ENCODE measurements around the gene MED13L.
A peak's percentile ranks its signal among the peaks of the same experiment; 100 is the strongest.

Gene MED13L

GRCh38 chr12:116277467-116278278 lies at the start of gene MED13L:
MED13L (minus strand) TSS chr12:116277693; CDS start chr12:116277131, 562 bp downstream.
- H3K27ac Mint-ChIP-seq = peak within 1 kb of the TSS; percentile 96
- H3K27me3 Mint-ChIP-seq = no peaks in the 10 kb centered on the region
- H3K9me3 Mint-ChIP-seq = no peaks in the 10 kb centered on the region
- no peaks in the 10 kb centered on the region for H3K36me3 Mint-ChIP-seq
- peak within 1 kb of the TSS; percentile 96 for H3K4me3 Mint-ChIP-seq
- H3K4me1 Mint-ChIP-seq = peaks cover 40% of the 10 kb centered on the region

- Mint-ChIP-seq H3K27me3 (no peaks in the 10 kb centered on the region), H3K9me3 (no peaks in the 10 kb centered on the region), H3K36me3 (peaks cover 2% of the 10 kb centered on the region), H3K4me1 (peaks cover 28% of the 10 kb centered on the region), H3K4me3 (peak overlapping the region; percentile 30), H3K27ac (peak overlapping the region; percentile 70)
Measured at GRCh38 chr12:116325336-116325664, 47.8 kb upstream of the MED13L start.

- Mint-ChIP-seq H3K4me1 (peaks cover 33% of the 10 kb centered on the region), H3K36me3 (peaks cover 2% of the 10 kb centered on the region)
Measured at GRCh38 chr12:116324654-116325335, 47.3 kb upstream of the MED13L start.

DNA sequence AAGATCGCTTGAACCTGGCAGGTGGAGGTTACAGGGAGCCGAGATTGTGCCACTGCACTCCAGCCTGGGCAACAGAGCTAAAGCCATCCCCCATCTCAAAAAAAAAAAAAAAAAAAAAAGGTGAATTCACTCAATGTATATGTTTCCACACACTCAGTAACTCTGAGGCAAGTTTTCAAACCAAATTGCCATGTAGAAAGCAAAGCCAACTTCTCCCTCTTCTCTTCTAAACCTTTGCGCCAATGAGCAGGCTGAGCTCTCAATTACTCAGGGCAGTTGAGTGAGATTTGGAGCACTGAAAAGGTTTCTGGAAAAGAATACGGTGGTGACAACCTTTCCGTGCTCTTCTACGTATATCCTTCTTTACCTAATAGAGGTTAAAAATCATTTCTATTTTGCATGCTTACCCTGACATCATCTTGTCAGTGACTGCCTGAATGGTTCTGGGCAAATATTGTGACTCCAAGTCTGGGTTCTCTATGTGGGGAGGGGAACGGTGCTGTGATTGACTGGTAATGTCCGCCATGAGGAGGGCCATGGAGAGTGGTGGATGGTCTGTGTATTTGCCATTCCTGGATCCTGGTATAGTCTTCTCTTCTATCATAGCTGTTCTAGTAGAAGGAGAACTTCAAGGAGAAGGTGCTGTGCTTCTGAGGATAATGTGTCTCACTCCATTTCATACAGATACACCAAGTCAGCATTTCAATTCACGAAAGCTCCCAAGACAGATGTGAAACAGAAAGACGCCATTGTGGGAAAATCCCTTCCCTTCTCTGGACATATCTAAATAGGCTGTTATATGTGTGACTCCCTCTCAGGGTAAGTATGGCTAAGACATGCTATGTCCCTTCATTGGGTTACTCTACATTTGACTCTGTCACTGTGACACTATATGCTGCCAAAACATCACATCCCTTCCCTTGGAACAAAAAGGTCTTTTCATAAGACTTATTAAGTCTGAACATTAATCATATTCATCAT lies 46.2 kb upstream of the MED13L start:
- H3K27ac Mint-ChIP-seq = peak overlapping the region; percentile 91
- no peaks in the 10 kb centered on the region for H3K27me3 Mint-ChIP-seq
- peak overlapping the region; percentile 53 for H3K4me3 Mint-ChIP-seq
- H3K36me3 Mint-ChIP-seq = peaks cover 2% of the 10 kb centered on the region
- no peaks in the 10 kb centered on the region for H3K9me3 Mint-ChIP-seq
- peaks cover 40% of the 10 kb centered on the region for H3K4me1 Mint-ChIP-seq

More at GRCh38 chr12:116324654-116325335, 47.3 kb upstream of the MED13L start:
- Mint-ChIP-seq H3K27ac (peak overlapping the region; percentile 70), H3K9me3 (no peaks in the 10 kb centered on the region), H3K27me3 (no peaks in the 10 kb centered on the region), H3K4me3 (peak overlapping the region; percentile 30)

DNA sequence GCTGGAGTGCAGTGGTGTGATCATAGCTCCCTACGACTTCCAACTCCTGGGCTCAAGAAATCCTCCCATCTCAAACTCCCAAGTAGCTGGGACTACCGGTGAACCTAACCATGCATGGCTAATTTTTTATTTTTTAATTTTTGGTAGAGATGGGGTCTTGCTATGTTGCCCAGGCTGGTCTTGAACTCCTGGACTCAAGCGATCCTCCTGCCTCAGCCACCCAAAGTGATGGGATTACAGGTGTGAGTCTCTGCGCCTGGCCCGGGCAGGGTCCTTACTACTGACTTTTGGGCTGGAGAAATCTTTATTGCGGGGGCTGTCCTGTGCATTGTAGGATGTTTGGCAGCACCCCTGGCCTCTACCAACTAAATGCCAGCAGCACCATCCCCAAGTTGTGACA lies 44.4 kb upstream of the MED13L start:
- H3K27me3 Mint-ChIP-seq = no peaks in the 10 kb centered on the region
- no peak overlapping the region for H3K4me3 Mint-ChIP-seq
- H3K9me3 Mint-ChIP-seq = no peaks in the 10 kb centered on the region
- peaks cover 40% of the 10 kb centered on the region for H3K4me1 Mint-ChIP-seq
- no peaks in the 10 kb centered on the region for H3K36me3 Mint-ChIP-seq
- H3K27ac Mint-ChIP-seq = no peak overlapping the region

- Mint-ChIP-seq H3K4me3 (no peak overlapping the region), H3K27ac (peak overlapping the region; percentile 59), H3K27me3 (no peaks in the 10 kb centered on the region), H3K36me3 (no peaks in the 10 kb centered on the region), H3K9me3 (no peaks in the 10 kb centered on the region), H3K4me1 (peaks cover 40% of the 10 kb centered on the region)
Measured at GRCh38 chr12:116320791-116321217, 43.3 kb upstream of the MED13L start.

GRCh38 chr12:116319898-116320621 lies 42.6 kb upstream of the MED13L start:
- H3K4me1 Mint-ChIP-seq = peaks cover 34% of the 10 kb centered on the region
- no peaks in the 10 kb centered on the region for H3K36me3 Mint-ChIP-seq
- H3K4me3 Mint-ChIP-seq = peak overlapping the region; percentile 51
- H3K9me3 Mint-ChIP-seq = no peaks in the 10 kb centered on the region
- H3K27ac Mint-ChIP-seq = peak overlapping the region; percentile 39
- no peaks in the 10 kb centered on the region for H3K27me3 Mint-ChIP-seq

- H3K27ac Mint-ChIP-seq = peak overlapping the region; percentile 39
Measured at GRCh38 chr12:116319233-116319897, 41.9 kb upstream of the MED13L start.

GRCh38 chr12:116318576-116319232 lies 41.2 kb upstream of the MED13L start:
- H3K4me1 Mint-ChIP-seq = peaks cover 21% of the 10 kb centered on the region
- H3K36me3 Mint-ChIP-seq = no peaks in the 10 kb centered on the region

More at GRCh38 chr12:116319233-116319897, 41.9 kb upstream of the MED13L start:
- Mint-ChIP-seq H3K36me3 (no peaks in the 10 kb centered on the region), H3K27me3 (no peaks in the 10 kb centered on the region), H3K9me3 (no peaks in the 10 kb centered on the region), H3K4me1 (peaks cover 27% of the 10 kb centered on the region), H3K4me3 (peak overlapping the region; percentile 51)

DNA sequence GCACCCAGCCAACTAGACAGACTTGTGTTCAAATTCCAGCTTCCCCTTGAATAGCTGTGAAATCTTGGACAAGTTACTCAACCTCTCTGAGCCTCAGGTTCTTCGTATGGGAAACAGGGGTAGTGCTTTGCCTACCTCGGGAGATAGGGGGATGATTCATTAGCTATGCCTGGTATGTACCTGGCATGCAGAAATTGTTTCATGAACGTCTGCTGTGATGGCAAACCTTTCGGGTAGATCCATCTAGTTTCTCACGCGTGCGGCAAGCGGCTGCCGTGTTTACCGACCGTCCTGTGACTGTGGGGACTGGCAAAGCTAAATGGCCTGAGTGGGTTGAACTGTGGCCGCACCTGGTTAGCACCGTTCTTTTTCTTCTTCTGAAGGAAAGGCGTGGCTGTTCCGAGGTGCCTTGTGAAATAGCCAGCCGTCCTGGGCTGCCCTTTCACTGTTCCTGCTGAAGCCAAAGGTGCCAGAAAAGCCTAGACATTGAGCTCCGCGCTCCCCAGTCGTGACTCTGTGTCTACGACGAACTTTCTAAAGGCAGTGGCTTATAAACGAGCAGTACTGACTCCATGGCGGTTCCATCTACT lies 40.6 kb upstream of the MED13L start:
- H3K4me1 Mint-ChIP-seq = peaks cover 17% of the 10 kb centered on the region
- no peak overlapping the region for H3K27ac Mint-ChIP-seq
- no peaks in the 10 kb centered on the region for H3K27me3 Mint-ChIP-seq
- no peaks in the 10 kb centered on the region for H3K9me3 Mint-ChIP-seq
- H3K4me3 Mint-ChIP-seq = no peak overlapping the region
- no peaks in the 10 kb centered on the region for H3K36me3 Mint-ChIP-seq

More at GRCh38 chr12:116318576-116319232, 41.2 kb upstream of the MED13L start:
- H3K9me3 Mint-ChIP-seq = no peaks in the 10 kb centered on the region
- H3K27ac Mint-ChIP-seq = peak overlapping the region; percentile 63
- H3K4me3 Mint-ChIP-seq = no peak overlapping the region
- H3K27me3 Mint-ChIP-seq = no peaks in the 10 kb centered on the region

DNA sequence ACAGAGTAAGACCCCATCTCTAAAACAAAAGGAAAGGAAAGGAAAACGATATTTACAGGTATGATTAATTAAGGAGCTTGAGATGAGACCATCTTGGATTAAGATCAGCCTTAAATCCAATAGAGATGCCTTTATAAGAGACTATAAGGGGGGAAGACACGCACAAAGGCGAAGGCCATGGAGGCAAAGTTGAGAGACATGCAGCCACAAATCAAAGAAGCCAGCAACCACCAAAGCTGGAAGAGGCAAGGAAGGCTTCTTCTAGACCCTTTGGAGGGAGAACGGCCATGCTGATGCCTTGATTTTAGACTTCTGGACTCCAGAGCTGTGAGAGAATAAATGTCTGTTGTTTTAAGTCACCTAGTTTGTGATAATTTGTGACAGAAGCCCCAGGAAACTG lies 39.6 kb upstream of the MED13L start:
- no peaks in the 10 kb centered on the region for H3K36me3 Mint-ChIP-seq
- peak overlapping the region; percentile 57 for H3K27ac Mint-ChIP-seq
- no peaks in the 10 kb centered on the region for H3K9me3 Mint-ChIP-seq
- peaks cover 17% of the 10 kb centered on the region for H3K4me1 Mint-ChIP-seq
- no peaks in the 10 kb centered on the region for H3K27me3 Mint-ChIP-seq
- H3K4me3 Mint-ChIP-seq = no peak overlapping the region

DNA sequence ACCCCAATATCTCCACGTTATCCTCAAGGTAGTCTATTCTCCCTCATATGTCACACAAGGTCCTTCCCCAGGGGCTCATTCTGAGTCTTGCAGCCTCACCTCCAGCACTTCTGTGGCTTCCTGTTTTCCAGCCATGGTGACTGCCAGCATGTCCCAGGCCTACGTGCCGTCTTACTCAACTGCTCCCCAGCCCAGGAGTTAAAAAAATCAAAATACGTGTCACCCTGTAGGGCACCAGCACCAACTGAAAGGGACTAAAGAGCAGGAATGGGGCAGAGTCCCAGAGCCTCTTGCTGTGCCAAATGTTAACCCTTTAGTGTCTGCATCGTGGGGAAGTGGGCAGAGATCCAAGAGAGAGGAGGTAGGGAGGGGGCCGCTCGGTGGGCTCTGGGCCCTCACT lies 37.0 kb upstream of the MED13L start:
- H3K9me3 Mint-ChIP-seq = peaks cover 4% of the 10 kb centered on the region
- H3K4me3 Mint-ChIP-seq = no peak overlapping the region
- H3K27me3 Mint-ChIP-seq = no peaks in the 10 kb centered on the region
- no peak overlapping the region for H3K27ac Mint-ChIP-seq
- H3K4me1 Mint-ChIP-seq = peaks cover 4% of the 10 kb centered on the region
- no peaks in the 10 kb centered on the region for H3K36me3 Mint-ChIP-seq

GRCh38 chr12:116313194-116313927 lies 35.9 kb upstream of the MED13L start:
- H3K9me3 Mint-ChIP-seq = peaks cover 4% of the 10 kb centered on the region
- no peak overlapping the region for H3K27ac Mint-ChIP-seq
- no peaks in the 10 kb centered on the region for H3K36me3 Mint-ChIP-seq
- H3K4me1 Mint-ChIP-seq = no peaks in the 10 kb centered on the region
- no peaks in the 10 kb centered on the region for H3K27me3 Mint-ChIP-seq
- H3K4me3 Mint-ChIP-seq = no peak overlapping the region
